GM18907 (cell line): ENCODE measurements around the gene DLG2.

Source experiments
- ATAC-seq: cut with Tn5 transposase; IDR thresholded peaks from one replicate; pipeline ENCODE4 v1.9.1; 2021; ENCODE audit warnings: mild to moderate bottlenecking, moderate library complexity; ENCODE audit not compliant: unreplicated experiment

DLG2 gene

DNA sequence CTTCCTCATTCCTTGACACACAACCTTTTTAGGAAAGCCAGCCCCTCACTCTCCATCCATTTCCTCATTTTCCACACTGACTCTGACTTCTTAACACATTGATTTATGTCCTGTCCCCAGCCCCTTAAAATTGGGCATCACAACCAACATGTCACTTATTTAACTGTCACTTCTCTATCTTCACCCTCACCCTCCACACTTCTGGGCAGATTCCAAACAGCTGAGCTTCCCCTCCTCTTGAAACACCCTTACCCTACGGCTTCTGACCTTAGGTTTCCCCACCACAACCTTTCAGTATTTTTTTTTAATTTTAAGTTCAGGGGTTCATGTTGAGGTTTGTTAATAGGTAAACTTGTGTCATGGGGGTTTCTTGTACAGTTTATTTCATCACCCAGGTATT lies 696.3 kb downstream of the DLG2 start:
- ATAC-seq = no peak

DNA sequence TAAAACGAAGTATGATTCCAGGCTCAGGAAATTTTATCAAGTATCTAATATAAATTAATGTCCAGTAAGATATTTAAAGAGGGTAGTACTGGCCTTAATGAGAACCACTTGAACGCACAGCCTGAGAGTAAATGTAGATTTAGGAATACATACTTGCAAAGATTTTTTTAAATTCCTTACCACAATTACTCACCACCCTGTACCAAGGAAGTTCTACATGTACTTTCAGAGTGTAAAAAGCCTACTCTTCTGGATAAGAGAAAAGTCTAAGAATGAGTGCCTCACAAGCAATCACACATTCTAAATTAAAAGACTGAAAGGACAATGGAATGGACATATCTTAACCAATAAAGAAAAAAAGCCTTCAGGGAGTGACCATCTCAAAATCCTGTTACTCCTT lies 697.4 kb downstream of the DLG2 start:
- ATAC-seq = no peak

DNA sequence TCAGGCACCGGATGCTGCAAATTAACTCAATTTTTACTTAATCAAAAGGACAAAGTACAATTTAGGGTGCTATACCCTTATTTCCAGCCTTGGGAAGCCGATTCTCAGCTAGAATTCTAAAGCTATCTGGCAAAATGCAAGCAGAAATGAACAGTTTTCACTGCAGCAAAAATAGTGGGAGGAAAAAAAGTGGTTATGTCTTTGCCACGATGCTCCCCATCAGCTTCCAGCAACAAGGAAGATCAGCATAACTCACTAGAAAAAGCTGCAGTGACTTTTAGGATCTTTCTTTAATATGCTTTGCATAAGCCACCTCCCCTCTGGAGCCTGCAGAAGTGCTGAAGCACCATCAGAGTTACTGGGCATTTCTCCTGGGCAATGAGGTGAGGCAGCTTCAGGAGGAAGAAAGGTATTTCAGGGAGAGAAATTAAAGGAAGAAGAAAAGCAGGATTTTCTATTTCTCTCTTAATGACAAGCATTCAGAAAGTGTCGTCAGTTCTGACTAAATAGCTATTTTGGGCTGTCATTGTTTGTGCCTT lies 702.9 kb downstream of the DLG2 start:
- no peak for ATAC-seq

DNA sequence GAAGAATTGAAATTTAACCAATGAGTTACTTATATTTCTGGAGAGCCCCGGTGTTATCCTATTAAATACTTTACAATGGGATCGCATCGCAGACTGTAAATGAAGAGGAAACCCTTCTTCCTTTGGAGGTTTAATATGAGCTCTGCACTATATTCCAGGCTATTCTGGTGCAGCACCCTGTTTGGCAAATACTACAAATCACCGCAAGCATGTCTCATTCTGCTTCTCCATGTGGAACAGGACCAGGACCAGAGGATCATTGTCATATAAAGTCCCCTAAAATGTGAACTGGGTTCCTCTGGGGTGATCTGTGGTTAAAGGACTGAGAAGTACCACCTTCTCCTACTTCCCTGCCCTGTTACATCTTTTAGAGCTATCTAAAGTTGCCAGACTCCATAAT lies 703.7 kb downstream of the DLG2 start:
- ATAC-seq = no peak

DNA sequence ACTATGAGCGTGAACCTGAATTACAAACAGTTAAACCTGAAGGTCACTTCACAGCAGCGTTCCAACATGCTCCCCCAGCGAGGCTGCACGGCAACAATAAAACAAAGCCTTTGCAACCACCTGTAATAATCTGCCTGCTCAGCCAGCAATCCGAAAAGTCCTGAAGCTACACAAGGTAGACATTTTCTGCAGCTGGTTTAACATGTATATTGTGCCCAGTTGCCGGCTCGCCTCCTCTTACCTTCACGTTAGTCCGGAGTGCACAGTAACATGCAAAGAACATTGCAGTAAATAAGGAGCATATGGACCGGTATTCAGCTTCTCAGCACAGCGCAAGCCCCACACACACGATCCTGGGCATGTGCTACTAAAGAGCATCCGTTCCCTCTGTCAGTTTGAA lies 704.3 kb downstream of the DLG2 start:
- no peak for ATAC-seq

DNA sequence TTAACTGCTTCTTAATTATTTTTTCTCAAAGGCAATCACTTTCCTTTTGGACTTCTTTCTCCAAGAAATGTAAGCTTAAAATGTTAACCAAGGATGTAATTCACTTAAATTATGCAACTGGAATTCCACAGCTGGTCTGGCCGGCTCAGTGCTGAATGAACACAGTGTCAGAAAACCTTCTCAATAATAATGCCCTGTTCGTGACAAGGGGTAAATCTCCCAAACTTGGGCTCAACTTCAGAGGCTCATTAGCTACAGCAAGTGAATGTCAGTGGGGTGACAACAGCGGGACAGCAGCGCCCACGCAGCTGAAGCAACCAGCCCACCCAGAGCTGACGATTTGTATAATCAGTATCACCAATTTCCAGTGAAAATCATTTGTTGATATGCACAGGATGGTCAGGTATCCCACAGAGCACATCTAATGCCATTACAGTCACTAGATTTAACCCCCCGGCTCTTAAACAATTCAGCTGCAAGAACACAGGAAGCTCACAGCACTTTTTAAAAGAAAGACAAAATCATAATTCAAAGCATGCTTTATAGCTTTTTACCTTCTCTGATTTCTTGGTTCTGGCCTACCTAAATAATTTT lies 704.8 kb downstream of the DLG2 start:
- no peak for ATAC-seq

DNA sequence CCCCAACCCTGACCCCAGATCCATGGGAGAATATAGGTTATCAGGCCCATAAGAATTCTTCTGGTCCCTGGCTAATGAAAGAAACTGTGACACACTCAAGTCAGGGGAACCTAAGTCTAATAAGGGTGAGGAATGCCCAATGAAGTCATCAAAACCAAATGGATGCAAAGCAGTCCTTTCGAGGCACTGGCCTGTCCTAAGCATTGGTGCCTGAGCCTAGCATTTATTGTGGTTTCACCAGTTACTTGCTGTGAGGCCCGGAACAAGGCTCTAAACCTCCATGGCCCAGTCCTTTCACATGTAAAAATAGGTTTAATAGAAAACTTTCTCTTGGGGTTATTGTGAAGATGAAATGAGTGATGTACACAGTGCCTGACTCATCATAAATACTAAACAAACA lies 712.6 kb downstream of the DLG2 start:
- no peak for ATAC-seq

DNA sequence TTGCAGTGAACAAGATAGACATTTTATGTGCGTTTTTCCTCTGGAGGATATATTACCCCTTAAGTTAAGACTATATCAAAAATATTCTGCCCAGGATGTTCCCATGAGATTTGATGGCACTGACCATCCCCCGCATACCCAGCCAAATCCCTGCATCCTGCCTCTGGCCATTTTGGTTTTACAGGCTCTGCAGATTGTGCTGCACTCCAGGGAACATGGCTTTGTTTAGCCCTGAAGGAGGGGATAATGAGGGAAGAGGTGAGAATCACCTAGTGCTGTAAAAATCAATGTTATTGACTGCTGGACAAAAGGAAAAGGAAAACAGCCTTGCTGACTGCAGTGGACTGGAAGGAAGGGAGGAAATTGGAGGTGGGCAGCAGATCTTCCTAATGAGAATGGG lies 717.4 kb downstream of the DLG2 start:
- ATAC-seq = no peak

DNA sequence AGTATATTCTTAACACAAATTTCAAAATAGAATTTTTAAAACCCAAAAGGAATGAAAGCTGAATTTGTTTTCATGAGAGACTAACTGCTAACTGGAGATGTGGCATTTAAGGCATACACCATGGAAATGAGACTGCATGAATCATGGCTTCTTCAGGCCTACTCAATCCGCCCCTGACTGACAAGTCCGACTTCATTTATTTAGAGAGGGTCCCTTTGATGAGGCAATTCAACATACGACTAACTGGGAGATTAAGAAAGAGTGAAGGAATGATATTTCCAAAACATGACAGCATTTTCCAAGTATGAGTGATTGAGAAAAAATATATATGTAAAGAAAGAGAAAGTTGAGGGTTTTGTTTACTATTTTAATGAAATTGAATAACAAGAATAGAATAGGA lies 720.1 kb downstream of the DLG2 start:
- ATAC-seq = no peak

DNA sequence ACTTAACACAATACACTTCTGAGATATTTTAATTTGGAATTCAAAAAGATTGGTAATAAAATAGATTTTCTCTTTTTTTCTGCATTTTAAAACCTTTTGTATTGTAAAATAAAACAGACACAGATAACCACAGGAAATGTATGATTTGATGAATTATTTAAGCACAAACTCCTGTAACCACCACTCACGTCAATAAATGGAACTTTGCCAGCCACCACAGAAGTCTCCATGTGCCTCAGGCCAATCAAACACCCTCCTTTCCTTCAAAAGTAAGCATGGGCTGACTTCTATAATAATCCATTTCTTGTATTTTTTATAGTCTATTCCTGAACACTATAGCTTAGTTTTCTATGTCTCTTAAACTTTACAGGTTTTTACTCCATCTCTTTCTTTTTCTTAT lies 721.7 kb downstream of the DLG2 start:
- ATAC-seq = no peak

DNA sequence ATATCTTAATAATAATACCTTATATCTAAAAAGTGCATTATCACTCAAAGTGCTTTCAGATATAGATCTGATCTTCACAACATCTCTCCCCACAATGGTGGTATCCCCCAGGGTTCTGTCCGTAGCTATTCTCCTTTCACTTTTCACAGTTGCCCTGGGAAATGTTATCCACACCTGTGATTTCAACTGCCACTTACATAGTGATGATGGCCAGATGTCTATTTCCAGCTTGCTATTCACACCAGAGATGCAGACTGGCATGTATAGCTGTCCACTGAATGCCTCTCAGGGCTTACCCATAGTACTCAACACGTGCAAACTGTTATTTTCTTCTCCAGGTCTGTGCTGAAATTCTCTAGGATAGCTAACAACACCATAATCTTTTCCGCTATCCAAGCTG lies 724.7 kb downstream of the DLG2 start:
- ATAC-seq = no peak

DNA sequence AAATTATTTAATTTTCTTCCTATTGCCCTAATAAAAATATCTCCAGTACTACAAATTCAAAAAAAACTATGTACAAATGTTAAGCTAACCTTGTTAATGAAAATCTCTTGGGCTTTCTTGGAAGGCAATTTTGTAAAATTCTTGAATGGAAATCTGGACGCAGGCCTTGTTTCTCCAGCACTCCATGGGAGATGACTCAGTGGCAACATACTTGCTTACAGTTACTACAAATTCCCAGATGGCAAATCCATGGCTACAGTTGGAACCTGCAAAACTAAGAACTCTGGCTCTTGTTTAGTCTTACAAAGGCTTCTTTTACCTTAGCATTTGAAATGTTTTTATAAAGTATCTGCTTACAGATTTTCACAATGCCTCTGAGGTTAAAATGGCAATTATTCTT lies 725.2 kb downstream of the DLG2 start:
- no peak for ATAC-seq

DNA sequence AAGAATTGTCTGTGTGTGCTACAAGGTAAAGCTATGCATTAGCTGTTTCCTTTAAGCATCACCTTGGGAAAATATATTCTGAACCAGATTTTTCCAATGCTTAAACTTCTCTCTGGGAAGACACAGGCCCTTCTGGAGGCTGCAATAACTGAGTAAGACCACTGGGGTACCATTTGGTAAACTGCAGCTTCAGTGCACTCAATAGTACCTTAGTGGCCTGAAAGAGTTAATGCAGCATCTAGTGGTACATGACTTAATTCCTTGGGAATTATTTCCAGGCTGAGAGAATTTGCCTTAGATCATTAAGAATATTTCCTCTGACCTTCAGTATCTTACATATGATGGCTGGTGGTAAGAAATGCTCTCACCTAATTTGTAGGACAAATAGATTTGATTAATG lies 727.4 kb downstream of the DLG2 start:
- peak; percentile 71 for ATAC-seq

DNA sequence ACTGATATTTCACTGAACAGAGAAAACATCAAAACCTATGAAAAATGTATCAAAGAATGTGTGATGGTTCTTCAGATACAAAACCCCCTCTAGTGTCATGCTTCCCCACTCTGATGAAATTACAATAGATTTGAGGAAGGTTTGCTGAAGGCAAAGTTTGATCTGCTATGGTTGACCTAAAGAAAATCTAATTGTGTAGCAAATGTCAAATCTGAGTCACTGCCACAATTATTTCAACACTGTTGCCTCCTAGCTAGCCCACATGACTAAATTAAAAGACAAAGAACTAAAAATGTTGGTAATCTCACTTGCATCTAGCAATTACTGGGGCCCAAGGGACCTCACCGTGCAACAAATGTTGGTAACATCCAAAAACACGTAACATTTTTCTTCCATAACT lies 728.0 kb downstream of the DLG2 start:
- ATAC-seq = no peak

DNA sequence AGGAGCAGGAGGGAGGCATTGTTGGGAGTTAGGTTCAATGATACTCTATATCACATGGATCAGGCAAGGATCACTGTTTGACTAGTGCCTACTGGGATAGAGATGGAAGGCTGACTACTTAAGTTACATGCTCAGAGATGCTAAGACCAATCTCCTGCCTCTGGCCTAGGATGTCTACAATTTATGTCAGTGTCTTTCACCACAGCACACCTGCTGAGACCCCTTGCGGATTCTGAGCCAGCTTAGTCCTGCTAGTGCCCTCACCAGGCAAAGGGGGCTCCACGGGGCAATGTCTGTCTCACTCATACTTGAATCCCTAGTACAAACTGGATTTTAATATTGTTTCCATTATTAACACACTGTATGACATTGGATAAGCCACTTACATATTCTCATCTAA lies 732.5 kb downstream of the DLG2 start:
- ATAC-seq = no peak

DNA sequence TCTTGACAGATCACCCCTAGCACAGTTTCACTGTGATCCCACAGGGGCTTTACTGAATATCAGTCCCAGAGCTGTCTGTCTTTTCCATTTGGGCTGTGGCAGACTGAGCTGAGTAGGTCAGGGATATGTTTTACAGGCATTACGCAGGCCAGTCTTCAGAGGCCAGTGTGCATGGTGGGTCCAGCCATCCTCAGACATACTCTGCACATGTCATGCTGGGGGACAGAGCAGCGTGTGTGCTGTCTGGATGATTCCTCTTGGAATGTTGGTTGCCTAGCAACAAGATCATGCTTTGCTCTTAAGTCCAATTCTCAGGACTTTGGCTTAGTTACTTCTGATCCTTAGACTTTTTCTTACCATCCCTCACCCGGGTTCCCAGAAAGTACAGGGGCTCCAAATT lies 736.5 kb downstream of the DLG2 start:
- ATAC-seq = no peak

DNA sequence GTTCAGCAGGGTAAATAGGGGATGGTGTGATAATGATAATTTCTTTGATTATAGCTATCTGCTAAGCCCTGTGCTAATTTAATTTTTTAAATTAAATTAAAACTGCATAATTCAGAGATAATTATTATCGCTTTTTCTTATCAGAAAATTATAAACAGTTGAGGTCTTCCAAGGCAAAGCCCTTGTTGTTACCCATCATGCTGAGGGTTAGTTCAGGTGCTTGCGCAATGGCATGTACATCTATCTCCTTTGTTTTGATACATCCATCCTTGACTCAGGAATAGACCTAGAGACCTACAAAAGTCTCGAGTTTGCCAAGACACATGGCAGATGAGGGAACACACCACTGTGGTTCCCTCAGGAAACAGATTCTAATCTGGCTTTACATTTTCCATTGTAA lies 737.6 kb downstream of the DLG2 start:
- no peak for ATAC-seq

DNA sequence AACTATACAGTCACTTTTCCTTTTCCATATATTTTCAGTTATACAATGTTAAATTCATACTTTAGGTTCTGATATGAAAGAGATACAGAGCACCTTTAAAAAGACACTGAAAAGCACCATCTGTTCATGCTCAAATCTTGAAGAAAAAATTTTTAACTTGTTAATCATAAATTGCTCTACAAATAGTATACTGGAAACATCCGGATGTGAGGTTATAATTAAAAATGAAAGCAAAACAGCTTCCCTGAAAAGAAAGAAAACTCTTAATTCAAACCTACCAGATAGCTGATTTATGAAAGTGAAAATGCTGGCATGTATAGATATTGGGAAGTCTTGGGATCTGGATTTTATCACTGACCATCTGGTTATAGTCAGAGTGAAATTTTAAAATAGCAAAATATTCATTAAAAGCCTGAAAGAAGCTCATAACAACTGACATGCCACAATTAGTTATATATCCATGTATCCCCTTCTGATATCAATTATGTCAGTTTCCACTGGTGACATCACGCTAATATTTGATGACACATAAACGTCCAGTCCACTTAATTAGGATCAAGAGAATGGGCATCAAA lies 740.0 kb downstream of the DLG2 start:
- ATAC-seq = no peak

DNA sequence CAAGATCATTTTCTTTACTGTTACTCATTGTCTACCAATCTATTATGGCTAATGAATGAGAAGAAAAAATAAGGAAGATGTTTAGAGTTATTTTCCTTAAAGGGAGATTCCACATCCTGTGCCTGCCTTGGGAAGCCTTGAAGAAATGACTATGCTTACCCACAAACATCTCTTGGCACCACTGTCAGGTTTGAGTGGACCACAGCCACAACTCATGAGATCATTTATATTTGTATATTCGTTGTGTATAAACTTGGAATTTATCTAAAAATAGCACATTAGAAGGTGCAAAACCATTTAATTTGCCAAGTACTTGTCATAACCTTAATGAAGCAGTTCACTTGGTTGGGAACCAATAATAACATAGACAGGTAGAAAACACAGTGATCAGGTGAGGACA lies 740.8 kb downstream of the DLG2 start:
- ATAC-seq = no peak

DNA sequence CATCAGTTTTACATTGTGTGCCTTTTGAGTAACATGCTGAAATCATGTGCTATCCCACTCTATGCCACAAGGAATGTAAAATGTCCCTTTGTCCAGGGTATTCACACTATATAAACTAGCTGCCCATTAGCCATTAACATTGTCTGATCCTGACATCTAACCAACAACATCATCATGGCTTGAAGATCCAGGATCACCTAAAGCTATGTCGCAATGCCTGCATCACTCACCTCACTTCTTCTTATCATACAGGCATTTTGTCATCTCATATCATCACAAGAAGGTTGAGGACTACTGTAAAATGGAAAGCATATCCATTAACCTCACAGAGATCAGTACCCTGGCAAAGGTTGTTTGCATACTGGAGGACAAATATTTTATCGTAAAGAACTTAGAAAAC lies 742.3 kb downstream of the DLG2 start:
- ATAC-seq = no peak

DNA sequence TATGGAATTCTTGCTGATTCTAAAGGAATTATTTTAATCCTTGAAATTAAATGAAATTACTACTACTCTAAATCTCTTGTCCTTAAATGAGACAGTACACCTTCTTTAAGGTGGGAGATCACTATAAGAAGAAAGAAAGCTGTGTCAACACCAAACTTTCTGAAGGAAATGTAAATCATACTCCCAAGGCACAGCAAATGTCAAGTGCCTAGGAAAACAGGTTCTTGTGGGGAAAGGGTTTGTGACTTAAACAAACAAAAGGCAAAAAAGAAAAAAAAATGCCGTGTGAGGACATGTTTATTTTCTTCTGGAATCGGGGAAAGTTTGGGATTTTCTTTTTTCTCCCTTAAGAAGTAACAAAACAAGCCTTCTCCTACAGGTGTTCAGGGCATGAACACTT lies 745.1 kb downstream of the DLG2 start:
- no peak for ATAC-seq

DNA sequence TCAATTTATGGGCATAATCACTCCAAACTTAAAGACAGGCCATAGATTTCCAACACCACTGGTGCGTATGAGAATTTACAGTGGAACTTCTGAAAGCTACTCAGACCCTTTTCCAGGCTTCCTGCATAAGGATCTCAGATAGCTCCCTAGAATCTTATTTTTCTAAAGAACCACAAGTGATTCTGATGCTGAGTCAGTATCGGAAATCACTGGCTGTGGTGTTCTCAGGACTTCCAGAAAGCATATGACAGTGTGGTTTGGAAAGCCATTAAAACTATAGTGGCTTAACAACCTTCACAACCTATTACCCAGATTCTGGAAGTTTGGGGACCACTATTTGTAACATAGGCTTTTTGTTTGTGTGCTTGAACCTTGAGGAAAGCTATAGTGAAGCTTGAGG lies 756.0 kb downstream of the DLG2 start:
- no peak for ATAC-seq

DNA sequence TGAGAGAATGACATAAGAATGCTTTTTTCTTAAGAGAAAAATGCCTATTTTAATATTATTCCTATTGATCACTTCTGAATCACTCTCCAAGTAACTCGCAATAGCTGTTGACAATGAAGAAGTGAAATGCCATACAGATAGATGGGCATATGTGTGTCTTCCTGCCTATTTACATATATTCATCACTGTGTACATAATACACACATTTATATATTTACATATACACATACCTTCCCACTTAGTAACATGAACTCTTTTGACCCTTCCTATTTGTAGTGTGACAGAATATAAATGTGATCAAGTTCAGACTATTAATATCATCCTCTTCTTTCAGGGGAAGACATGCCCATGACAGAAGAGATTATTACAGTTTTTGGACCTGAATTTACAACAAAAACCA lies 756.7 kb downstream of the DLG2 start:
- ATAC-seq = no peak
